Measurements from ENCODE around the gene C1orf116.

GRCh38 chr1:207081806-207082205 is 49.2 kb upstream of the C1orf116 start:
- no peak for TF ChIP-seq CTCF (IDR thresholded peaks at IDR 0.05)
- no peak for TF ChIP-seq ZFX (IDR thresholded peaks at IDR 0.05; ENCODE audit: borderline replicate concordance)
